HG03064 (cell line): ENCODE results near the gene PZP.

Source experiments
- ATAC-seq: cut with Tn5 transposase; IDR thresholded peaks from one replicate; pipeline ENCODE4 v1.9.1; 2021; ENCODE audit warnings: low read depth; ENCODE audit not compliant: unreplicated experiment

Gene PZP

GRCh38 chr12:9127936-9128663 lies 80.1 kb downstream of the PZP start:
- no peak for ATAC-seq

- ATAC-seq = no peak
Observed at GRCh38 chr12:9127484-9127883, 80.7 kb downstream of the PZP start.

- ATAC-seq = no peak
Observed at GRCh38 chr12:9124383-9125031, 83.7 kb downstream of the PZP start.

- ATAC-seq = no peak
Observed at GRCh38 chr12:9123781-9124382, 84.3 kb downstream of the PZP start.

GRCh38 chr12:9122091-9122609 lies 86.0 kb downstream of the PZP start:
- ATAC-seq = no peak

- ATAC-seq = no peak
Observed at GRCh38 chr12:9120487-9121184, 87.6 kb downstream of the PZP start.

GRCh38 chr12:9118158-9118557 lies 90.0 kb downstream of the PZP start:
- no peak for ATAC-seq

- ATAC-seq = no peak
Observed at GRCh38 chr12:9115731-9116559, 92.2 kb downstream of the PZP start, which contains the start of gene A2M. A2M (minus strand) TSS chr12:9115919; CDS start chr12:9115849, 70 bp downstream.

- no peak for ATAC-seq
Observed at GRCh38 chr12:9114946-9115345, 93.2 kb downstream of the PZP start.

GRCh38 chr12:9113987-9114309 lies 94.2 kb downstream of the PZP start:
- no peak for ATAC-seq

GRCh38 chr12:9113296-9113986 lies 94.8 kb downstream of the PZP start:
- no peak for ATAC-seq

- ATAC-seq = no peak
Observed at GRCh38 chr12:9112076-9112853, 95.9 kb downstream of the PZP start.

- no peak for ATAC-seq
Observed at GRCh38 chr12:9111525-9111924, 96.7 kb downstream of the PZP start.

- no peak for ATAC-seq
Observed at GRCh38 chr12:9109737-9110491, 98.3 kb downstream of the PZP start.

- ATAC-seq = no peak
Observed at GRCh38 chr12:9109213-9109522, 99.0 kb downstream of the PZP start.

GRCh38 chr12:9108504-9109212 lies 99.5 kb downstream of the PZP start:
- no peak for ATAC-seq

- no peak for ATAC-seq
Observed at GRCh38 chr12:9107542-9107873, 100.7 kb downstream of the PZP start.
